ENCODE results near the gene DMRTA1. TPM values are rescaled to one million over a fixed set of nuclear protein-coding genes. Genes with fewer than 3 reads are reported as not detected.

Gene DMRTA1
- total RNA-seq, 1 experiment from 2014 or later = not detected

DNA sequence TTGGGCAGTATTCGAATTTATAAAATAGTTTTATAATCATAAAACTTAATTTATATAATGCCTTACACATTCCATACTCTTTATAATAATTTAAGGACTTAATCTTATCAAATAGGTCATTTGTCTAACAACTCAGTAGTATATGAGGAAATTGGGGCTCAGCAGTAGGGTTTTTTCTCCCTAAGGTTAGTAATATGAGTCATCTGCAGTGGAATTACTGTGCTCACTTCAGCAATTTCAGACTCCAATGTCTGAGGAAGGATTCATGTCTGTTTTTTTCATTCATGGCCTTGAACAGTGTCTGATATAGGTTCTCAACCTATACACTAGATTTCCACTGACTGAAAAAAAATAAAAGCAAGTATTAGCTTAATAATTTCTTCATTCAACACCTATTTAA is 7.4 kb downstream of the DMRTA1 start (continued):
- TF ChIP-seq, protein P1, sequence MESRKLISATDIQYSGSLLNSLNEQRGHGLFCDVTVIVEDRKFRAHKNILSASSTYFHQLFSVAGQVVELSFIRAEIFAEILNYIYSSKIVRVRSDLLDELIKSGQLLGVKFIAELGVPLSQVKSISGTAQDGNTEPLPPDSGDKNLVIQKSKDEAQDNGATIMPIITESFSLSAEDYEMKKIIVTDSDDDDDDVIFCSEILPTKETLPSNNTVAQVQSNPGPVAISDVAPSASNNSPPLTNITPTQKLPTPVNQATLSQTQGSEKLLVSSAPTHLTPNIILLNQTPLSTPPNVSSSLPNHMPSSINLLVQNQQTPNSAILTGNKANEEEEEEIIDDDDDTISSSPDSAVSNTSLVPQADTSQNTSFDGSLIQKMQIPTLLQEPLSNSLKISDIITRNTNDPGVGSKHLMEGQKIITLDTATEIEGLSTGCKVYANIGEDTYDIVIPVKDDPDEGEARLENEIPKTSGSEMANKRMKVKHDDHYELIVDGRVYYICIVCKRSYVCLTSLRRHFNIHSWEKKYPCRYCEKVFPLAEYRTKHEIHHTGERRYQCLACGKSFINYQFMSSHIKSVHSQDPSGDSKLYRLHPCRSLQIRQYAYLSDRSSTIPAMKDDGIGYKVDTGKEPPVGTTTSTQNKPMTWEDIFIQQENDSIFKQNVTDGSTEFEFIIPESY (IDR thresholded peaks at IDR 0.05; ENCODE audit: extremely low read depth, insufficient replicate concordance, low read length) = no peak
- TF ChIP-seq SRF (IDR thresholded peaks at IDR 0.05; ENCODE audit: low read depth) = no peak
- TF ChIP-seq ATF3 (IDR thresholded peaks at IDR 0.05) = no peak

GRCh38 chr9:22455181-22455580 is 8.6 kb downstream of the DMRTA1 start:
- H3K4me2 ChIP-seq (ENCODE audit: low read length) = no peak overlapping the region
- H3K9ac ChIP-seq (ENCODE audit: low read length) = no peak overlapping the region
- no peaks in the 10 kb centered on the region for H4K20me1 ChIP-seq (ENCODE audit: insufficient read depth)
- no peak overlapping the region for H3K4me3 ChIP-seq (replicated peaks in 1 of 2; ENCODE audit: low read depth in 1 of 2, low read length in 2 of 2)
- no peak overlapping the region for H2AFZ ChIP-seq (ENCODE audit: low read depth, low read length, poor library complexity, severe bottlenecking)
- H3K9me2 ChIP-seq (ENCODE audit: insufficient read depth) = no peaks in the 10 kb centered on the region
- no peaks in the 10 kb centered on the region for H3K36me3 ChIP-seq (ENCODE audit: control insufficient read depth in 1 of 2, insufficient read depth in 2 of 2, low read length in 2 of 2)
- CTCF ChIA-PET = interaction anchor here (1.4 kb wide), 1 partner anchor 148 kb away, joined by 8 read pairs; no protein-coding TSS in a partner anchor
- DNase-seq (ENCODE audit: low read depth, low spot score) (no peak), ATAC-seq (no peak)
- no peaks in the 10 kb centered on the region for H3K79me2 ChIP-seq (ENCODE audit: insufficient read depth, low read length)
- H3K9me3 ChIP-seq (ENCODE audit: control insufficient read depth in 1 of 2, insufficient read depth in 1 of 2, low read depth in 1 of 2, low read length in 2 of 2) = no peaks in the 10 kb centered on the region
- H3K27ac ChIP-seq (ENCODE audit: low read depth, low read length) = no peak overlapping the region
- intact Hi-C loops (cut with micrococcal nuclease) = no loop called here
- no peaks in the 10 kb centered on the region for H3K4me1 ChIP-seq (ENCODE audit: control insufficient read depth in 1 of 2, insufficient read depth in 2 of 2, low read length in 2 of 2)
- RAD21 ChIA-PET (ENCODE audit: low non-redundant PET in 1 of 2, low total read pairs in 2 of 2, uncharacterized antibody in 2 of 2, unreplicated experiment in 2 of 2) = no interaction called here
- TF ChIP-seq SRF (IDR thresholded peaks at IDR 0.05; ENCODE audit: low read depth) (no peak), POLR2A (IDR thresholded peaks at IDR 0.05; ENCODE audit: borderline replicate concordance, extremely low read depth, insufficient read depth, insufficient read length) (no peak), ATF3 (IDR thresholded peaks at IDR 0.05) (no peak), EZH2 (IDR thresholded peaks at IDR 0.05) (no peak), ELF1 (IDR thresholded peaks at IDR 0.05; ENCODE audit: borderline replicate concordance, low read depth) (no peak), CTCF (IDR thresholded peaks at IDR 0.05 in 2 of 3, conservative IDR thresholded peaks at IDR 0.05 in 1 of 3; ENCODE audit: borderline replicate concordance in 1 of 3, insufficient read depth in 1 of 3, low read depth in 2 of 3, low read length in 2 of 3) (no peak), ZNF274 (IDR thresholded peaks at IDR 0.05; ENCODE audit: low read depth, low read length) (no peak), RAD21 (IDR thresholded peaks at IDR 0.05; ENCODE audit: low read depth) (no peak), POLR2AphosphoS5 (IDR thresholded peaks at IDR 0.05; ENCODE audit: low read depth, low read length) (no peak), FOSL1 (IDR thresholded peaks at IDR 0.05; ENCODE audit: low read depth) (no peak), EGR1 (IDR thresholded peaks at IDR 0.05; ENCODE audit: low read depth) (no peak), ZFX (IDR thresholded peaks at IDR 0.05) (no peak), SIN3A (IDR thresholded peaks at IDR 0.05; ENCODE audit: low read depth) (no peak)
- TF ChIP-seq, protein P2, sequence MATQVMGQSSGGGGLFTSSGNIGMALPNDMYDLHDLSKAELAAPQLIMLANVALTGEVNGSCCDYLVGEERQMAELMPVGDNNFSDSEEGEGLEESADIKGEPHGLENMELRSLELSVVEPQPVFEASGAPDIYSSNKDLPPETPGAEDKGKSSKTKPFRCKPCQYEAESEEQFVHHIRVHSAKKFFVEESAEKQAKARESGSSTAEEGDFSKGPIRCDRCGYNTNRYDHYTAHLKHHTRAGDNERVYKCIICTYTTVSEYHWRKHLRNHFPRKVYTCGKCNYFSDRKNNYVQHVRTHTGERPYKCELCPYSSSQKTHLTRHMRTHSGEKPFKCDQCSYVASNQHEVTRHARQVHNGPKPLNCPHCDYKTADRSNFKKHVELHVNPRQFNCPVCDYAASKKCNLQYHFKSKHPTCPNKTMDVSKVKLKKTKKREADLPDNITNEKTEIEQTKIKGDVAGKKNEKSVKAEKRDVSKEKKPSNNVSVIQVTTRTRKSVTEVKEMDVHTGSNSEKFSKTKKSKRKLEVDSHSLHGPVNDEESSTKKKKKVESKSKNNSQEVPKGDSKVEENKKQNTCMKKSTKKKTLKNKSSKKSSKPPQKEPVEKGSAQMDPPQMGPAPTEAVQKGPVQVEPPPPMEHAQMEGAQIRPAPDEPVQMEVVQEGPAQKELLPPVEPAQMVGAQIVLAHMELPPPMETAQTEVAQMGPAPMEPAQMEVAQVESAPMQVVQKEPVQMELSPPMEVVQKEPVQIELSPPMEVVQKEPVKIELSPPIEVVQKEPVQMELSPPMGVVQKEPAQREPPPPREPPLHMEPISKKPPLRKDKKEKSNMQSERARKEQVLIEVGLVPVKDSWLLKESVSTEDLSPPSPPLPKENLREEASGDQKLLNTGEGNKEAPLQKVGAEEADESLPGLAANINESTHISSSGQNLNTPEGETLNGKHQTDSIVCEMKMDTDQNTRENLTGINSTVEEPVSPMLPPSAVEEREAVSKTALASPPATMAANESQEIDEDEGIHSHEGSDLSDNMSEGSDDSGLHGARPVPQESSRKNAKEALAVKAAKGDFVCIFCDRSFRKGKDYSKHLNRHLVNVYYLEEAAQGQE (IDR thresholded peaks at IDR 0.05; ENCODE audit: low read depth) = no peak
- H3K27me3 ChIP-seq (ENCODE audit: insufficient read depth, low read length) = peaks cover 17% of the 10 kb centered on the region
- no TSS peak for BruUV-seq (replicated peaks)
- POLR2A ChIA-PET = no interaction called here

Measured in HCT116 (cell line).